ENCODE data around the gene OR2T33. TPM values are rescaled to one million over a fixed set of nuclear protein-coding genes. Genes with fewer than 3 reads are reported as not detected.

The OR2T33 gene
- total and polyA plus RNA-seq, 9 of the 15 experiments (the other 6 are each of a cell fraction or from before 2014, with no cell fraction given), result 0.06 to 0.41 (median 0.27) TPM; not detected in 6

DNA sequence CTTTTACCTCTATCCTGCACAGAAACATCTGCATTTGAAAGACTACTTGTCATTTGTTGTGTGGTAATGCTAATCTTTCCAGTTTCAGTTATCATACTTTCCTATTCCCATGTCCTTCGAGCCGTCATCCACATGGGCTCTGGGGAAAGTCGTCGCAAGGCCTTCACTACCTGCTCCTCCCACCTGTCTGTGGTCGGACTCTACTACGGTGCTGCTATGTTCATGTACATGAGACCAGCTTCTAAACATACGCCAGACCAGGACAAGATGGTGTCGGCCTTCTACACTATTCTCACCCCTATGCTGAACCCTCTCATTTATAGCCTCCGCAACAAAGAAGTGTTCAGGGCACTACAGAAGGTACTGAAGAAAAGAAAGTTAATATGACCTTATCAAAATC is 38.3 kb downstream of the OR2T33 start:
- H3K4me1 ChIP-seq (replicated peaks in 1 of 2; ENCODE audit: control insufficient read depth in 2 of 2, insufficient read depth in 2 of 2, low read length in 2 of 2), result no peaks in the 10 kb centered on the region
- no peaks in the 10 kb centered on the region for H3K9me1 ChIP-seq (ENCODE audit: control insufficient read depth, insufficient read depth, low read length)
- no peak overlapping the region for H2AFZ ChIP-seq (ENCODE audit: low read depth, low read length)
- intact Hi-C loops (cut with micrococcal nuclease), result no loop called here
- no peak overlapping the region for H3K4me2 ChIP-seq (ENCODE audit: insufficient read depth, low read length)
- TF ChIP-seq, protein P1, sequence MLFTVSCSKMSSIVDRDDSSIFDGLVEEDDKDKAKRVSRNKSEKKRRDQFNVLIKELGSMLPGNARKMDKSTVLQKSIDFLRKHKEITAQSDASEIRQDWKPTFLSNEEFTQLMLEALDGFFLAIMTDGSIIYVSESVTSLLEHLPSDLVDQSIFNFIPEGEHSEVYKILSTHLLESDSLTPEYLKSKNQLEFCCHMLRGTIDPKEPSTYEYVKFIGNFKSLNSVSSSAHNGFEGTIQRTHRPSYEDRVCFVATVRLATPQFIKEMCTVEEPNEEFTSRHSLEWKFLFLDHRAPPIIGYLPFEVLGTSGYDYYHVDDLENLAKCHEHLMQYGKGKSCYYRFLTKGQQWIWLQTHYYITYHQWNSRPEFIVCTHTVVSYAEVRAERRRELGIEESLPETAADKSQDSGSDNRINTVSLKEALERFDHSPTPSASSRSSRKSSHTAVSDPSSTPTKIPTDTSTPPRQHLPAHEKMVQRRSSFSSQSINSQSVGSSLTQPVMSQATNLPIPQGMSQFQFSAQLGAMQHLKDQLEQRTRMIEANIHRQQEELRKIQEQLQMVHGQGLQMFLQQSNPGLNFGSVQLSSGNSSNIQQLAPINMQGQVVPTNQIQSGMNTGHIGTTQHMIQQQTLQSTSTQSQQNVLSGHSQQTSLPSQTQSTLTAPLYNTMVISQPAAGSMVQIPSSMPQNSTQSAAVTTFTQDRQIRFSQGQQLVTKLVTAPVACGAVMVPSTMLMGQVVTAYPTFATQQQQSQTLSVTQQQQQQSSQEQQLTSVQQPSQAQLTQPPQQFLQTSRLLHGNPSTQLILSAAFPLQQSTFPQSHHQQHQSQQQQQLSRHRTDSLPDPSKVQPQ (CRISPR knock-in tag; IDR thresholded peaks at IDR 0.05; ENCODE audit: borderline replicate concordance), result no peak
- TF ChIP-seq ZFP36 (IDR thresholded peaks at IDR 0.05; ENCODE audit: low read depth, low read length, partially characterized antibody), result no peak
- TF ChIP-seq, protein P2, sequence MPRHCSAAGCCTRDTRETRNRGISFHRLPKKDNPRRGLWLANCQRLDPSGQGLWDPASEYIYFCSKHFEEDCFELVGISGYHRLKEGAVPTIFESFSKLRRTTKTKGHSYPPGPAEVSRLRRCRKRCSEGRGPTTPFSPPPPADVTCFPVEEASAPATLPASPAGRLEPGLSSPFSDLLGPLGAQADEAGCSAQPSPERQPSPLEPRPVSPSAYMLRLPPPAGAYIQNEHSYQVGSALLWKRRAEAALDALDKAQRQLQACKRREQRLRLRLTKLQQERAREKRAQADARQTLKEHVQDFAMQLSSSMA (CRISPR knock-in tag; IDR thresholded peaks at IDR 0.05), result no peak
- TF ChIP-seq CXXC5 (CRISPR knock-in tag; IDR thresholded peaks at IDR 0.05), result no peak
- TF ChIP-seq ZNF584 (CRISPR knock-in tag; IDR thresholded peaks at IDR 0.05; ENCODE audit: low read depth), result no peak
- no peak for TF ChIP-seq SMAD2 (IDR thresholded peaks at IDR 0.05; ENCODE audit: low read depth, low read length)
- no peak for TF ChIP-seq MAFK (IDR thresholded peaks at IDR 0.05; ENCODE audit: low read length)
- TF ChIP-seq, protein P3, sequence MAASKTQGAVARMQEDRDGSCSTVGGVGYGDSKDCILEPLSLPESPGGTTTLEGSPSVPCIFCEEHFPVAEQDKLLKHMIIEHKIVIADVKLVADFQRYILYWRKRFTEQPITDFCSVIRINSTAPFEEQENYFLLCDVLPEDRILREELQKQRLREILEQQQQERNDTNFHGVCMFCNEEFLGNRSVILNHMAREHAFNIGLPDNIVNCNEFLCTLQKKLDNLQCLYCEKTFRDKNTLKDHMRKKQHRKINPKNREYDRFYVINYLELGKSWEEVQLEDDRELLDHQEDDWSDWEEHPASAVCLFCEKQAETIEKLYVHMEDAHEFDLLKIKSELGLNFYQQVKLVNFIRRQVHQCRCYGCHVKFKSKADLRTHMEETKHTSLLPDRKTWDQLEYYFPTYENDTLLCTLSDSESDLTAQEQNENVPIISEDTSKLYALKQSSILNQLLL (CRISPR knock-in tag; IDR thresholded peaks at IDR 0.05; ENCODE audit: borderline replicate concordance), result no peak
- TF ChIP-seq ZNF717 (CRISPR knock-in tag; IDR thresholded peaks at IDR 0.05), result no peak
- no peak for TF ChIP-seq KLF16 (IDR thresholded peaks at IDR 0.05)
- no peak for TF ChIP-seq ZNF124 (CRISPR knock-in tag; IDR thresholded peaks at IDR 0.05)
- no peak for TF ChIP-seq CHD2 (IDR thresholded peaks at IDR 0.05; ENCODE audit: low read depth, low read length)
- TF ChIP-seq, protein P4, sequence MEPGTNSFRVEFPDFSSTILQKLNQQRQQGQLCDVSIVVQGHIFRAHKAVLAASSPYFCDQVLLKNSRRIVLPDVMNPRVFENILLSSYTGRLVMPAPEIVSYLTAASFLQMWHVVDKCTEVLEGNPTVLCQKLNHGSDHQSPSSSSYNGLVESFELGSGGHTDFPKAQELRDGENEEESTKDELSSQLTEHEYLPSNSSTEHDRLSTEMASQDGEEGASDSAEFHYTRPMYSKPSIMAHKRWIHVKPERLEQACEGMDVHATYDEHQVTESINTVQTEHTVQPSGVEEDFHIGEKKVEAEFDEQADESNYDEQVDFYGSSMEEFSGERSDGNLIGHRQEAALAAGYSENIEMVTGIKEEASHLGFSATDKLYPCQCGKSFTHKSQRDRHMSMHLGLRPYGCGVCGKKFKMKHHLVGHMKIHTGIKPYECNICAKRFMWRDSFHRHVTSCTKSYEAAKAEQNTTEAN (CRISPR knock-in tag; IDR thresholded peaks at IDR 0.05), result no peak
- TF ChIP-seq ZNF23 (CRISPR knock-in tag; IDR thresholded peaks at IDR 0.05), result no peak
- TF ChIP-seq, protein P5, sequence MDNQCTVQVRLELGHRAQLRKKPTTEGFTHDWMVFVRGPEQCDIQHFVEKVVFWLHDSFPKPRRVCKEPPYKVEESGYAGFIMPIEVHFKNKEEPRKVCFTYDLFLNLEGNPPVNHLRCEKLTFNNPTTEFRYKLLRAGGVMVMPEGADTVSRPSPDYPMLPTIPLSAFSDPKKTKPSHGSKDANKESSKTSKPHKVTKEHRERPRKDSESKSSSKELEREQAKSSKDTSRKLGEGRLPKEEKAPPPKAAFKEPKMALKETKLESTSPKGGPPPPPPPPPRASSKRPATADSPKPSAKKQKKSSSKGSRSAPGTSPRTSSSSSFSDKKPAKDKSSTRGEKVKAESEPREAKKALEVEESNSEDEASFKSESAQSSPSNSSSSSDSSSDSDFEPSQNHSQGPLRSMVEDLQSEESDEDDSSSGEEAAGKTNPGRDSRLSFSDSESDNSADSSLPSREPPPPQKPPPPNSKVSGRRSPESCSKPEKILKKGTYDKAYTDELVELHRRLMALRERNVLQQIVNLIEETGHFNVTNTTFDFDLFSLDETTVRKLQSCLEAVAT (IDR thresholded peaks at IDR 0.05), result no peak
- TF ChIP-seq ZNF121 (CRISPR knock-in tag; conservative IDR thresholded peaks at IDR 0.05), result no peak
- POLR2A ChIA-PET, result no interaction called here
- in situ Hi-C loops (cut with MboI), result no loop called here
- no peak overlapping the region for H3K27ac ChIP-seq (ENCODE audit: extremely low read depth, low read depth, low read length)
- H3K9me3 ChIP-seq (replicated peaks; ENCODE audit: control insufficient read depth, insufficient read depth, low read depth, low read length), result no peaks in the 10 kb centered on the region
- CTCF ChIA-PET (ENCODE audit: low intra/inter-chr PET ratio), result no interaction called here
- no peaks in the 10 kb centered on the region for H3K27me3 ChIP-seq (ENCODE audit: control insufficient read depth in 2 of 2, insufficient read depth in 2 of 2, low read length in 2 of 2)
- ATAC-seq (no peak), DNase-seq (ENCODE audit: extremely low read depth in 1 of 4, low spot score in 3 of 4) (no peak), FAIRE-seq (no peak)
- no peak overlapping the region for H3K4me3 ChIP-seq
- 0% methylated on average over 9 of the region's 9 CpGs for WGBS (ENCODE audit: insufficient coverage, low coverage, missing lambda C conversion rate)
- H3K9ac ChIP-seq (ENCODE audit: insufficient read depth in 1 of 2, low read depth in 2 of 2, low read length in 2 of 2), result no peak overlapping the region
- BruUV-seq (replicated peaks), result no TSS peak
- H3K79me2 ChIP-seq (ENCODE audit: control insufficient read depth, insufficient read depth, low read length), result no peaks in the 10 kb centered on the region
- no peaks in the 10 kb centered on the region for H3K36me3 ChIP-seq (ENCODE audit: control insufficient read depth, insufficient read depth, low read length)
- H4K20me1 ChIP-seq (replicated peaks; ENCODE audit: control insufficient read depth, insufficient read depth, low read length), result no peaks in the 10 kb centered on the region

Data from K562 (cell line).